T-helper 1 cell treated with Interleukin-12 subunit alpha and Interleukin-12 subunit beta and Interleukin-4 antibody, amounts not matched to agents 30 ng/mL and 1 ng/mL, for 36 hours (primary cell): Measurements from ENCODE around the gene MDM2. TPM values are rescaled to one million over a fixed set of nuclear protein-coding genes. Genes with fewer than 3 reads are reported as not detected.

Experiments
- intact Hi-C: fragments of 100-400 bp; cut with micrococcal nuclease; formaldehyde crosslinking; loops from one replicate; pipeline ENCODE4 v1.15.1; 2024
- total RNA-seq: library from RNA; stranded (reverse); gene quantifications from 2 replicates; pipeline ENCODE4 v1.2.3, GENCODE V29; 2022

Gene MDM2
- total RNA-seq, 1 donor from 2014 or later = 337 TPM

DNA sequence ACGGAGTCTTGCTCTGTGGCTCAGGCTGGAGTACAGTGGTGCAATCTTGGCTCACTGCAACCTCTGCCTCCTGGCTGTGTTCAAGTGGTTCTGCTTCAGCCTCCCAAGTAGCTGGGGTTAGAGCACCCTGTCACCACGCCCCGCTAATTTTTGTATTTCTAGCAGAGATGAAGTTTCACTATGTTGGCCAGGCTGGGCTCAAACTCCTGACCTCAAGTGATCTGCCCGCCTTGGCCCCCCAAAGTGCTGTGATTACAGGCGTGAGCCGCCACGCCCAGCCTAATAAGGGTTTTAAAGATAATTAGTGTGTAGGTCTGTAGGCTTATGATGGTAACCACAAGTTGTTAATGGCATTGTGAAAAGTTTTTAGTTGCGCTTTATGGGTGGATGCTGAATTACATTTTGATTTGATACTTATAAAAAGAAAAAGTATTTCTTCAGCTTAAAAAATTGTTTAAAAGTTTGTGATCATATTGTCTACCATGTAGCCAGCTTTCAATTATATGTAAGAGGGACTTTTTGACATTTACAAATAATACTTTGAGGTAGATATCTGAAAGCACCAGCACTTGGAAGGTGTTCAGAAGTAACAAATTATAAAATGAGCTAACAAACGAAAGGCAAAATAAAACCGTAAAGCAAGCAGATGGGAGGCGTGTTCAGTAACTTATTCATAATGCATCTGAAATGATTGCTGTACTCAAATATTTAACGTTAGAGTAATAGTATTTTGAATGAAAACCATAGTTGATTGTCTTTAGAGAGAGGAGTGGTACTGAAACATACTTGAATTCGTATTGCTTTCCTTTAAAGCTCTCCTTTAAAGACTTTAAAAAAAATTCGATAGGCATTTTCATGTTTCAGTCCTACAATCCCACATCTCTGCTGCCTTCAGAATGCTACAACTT is 37.1 kb downstream of the MDM2 start:
- intact Hi-C loops = no loop called here

DNA sequence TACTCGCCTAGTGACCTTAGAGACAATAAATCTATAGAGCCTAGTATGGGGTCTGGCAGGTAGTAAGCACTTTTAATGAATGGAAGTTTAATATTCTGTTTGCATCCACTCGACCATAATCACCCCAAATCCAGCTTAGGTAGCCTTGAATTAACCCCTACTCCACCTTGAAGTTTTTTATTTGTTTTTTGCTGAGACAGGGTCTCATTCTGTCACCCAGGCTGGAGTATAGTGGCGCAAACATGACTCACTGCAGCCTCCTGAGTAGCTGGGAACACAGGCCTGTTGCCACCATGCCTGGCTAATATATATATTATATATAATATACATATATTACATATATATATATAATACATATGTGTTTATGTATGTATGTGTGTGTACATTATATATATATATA is 38.8 kb downstream of the MDM2 start:
- intact Hi-C loops = no loop called here

DNA sequence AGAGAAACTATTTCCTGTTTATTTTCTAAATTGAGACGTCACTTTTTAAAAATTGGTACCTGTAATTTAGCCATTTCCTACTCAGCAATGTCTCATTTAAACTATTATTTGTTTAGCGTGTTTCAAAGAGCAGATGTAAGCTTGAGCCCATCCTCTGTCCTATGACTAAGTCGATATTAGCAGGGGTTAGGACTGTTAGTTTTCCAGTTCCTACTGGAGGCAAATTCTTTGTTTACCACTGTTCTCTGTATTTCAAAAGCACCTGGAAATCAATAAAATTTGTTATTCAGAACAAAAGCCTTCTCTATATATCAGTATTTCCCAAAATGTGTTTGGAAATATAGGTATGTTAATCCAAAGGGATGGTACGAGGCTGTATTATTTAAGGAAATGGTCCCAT is 42.4 kb downstream of the MDM2 start:
- intact Hi-C loops = no loop called here

DNA sequence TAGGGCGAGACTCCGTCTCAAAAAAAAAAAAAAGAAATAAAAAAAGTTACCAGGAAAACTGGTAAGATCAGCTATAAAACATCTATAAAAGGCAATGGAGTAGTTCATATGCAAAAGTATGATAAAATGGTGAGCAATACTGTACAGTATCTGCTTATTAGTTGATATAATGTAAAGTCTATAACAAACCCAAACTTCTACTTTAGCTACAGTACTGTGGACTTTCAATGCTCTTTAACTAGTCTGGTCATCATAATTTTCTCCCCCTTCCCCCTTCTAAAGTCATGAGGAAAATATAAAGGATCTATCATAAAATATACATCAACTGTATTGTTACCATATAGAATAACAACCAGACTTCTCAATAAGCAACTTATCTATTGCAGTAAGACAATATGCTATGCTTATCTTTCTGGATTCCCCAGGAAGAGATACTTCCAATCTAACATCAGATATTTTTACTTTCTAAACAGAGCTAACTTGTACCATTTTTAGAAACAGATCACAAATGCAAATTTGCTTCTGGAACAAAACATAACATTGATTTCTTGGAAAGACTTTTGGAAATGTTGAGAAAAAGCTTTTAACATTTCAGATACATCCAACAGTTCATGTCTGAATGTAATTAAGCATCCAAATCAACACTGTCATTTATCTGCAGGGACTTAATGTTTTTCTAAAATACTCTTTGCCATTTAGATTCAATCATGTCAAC is 43.8 kb downstream of the MDM2 start:
- intact Hi-C loops = no loop called here

DNA sequence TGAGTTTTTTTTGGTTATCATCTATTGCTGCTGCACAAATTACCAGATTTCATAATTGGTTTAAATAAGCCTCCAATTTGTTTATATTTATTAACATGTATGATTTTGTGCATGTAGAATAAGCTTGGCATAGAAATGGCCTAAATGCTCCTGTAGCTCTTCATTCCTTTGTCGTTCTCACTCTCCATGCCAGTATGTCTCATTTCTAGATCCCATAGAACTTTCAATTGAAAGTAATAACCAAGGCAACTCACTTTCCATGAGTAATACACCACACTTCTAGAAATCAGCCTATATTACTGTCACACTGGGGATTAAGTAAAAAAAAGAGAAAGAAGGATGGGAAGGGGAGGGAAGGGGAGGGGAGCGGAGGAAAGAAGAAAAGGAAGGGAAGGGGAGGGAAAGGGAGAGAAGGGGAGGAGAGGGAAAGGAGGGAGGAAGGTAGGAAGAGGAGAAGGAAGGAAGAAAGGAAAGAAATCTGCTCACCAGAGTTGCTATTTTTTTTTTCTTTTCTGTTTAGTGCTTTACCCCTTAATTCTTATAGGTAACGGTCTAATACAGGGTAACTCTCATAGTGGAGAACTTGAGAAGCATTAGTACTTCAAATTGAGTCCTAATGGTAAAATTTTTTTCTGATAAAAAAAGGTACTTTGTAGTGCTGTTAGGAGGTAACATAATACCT is 45.6 kb downstream of the MDM2 start:
- intact Hi-C loops = no loop called here

DNA sequence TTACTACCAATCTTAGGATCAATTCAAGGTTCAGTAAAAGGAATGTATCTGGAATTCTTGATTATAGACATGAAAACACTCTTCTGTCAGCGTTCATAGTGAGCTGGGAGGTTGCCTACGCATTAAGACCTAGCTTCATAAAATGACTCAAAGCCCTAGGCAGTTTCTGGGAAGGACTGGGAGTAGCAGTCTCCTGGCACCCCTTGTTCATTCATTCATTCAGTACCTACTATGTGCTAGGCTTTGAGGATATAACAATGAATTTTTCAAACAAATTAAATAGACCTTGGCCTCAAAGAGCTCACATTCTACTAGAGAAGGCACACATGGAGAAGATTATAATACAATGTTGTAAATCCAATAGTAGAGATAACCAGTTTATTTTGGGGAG is 46.1 kb downstream of the MDM2 start:
- intact Hi-C loops = no loop called here

DNA sequence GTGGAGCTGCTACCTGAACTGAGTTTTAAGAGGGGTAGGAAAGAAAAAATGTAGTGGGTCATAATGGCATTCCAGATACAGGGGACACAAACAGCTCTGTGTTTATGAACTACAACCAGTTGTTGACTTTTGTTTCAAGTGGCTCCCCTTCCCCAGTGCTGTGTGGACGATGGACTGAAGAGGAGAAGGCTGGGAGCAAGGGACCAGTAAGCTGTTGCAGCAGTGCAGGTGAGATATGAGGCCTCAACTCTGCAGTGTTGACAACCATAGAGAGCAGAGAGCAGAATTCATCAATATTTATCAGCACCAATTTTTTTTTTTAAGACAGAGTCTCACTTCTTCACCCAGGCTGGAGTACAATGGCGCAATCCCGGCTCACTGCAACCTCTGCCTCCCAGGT is 46.6 kb downstream of the MDM2 start:
- intact Hi-C loops = no loop called here

DNA sequence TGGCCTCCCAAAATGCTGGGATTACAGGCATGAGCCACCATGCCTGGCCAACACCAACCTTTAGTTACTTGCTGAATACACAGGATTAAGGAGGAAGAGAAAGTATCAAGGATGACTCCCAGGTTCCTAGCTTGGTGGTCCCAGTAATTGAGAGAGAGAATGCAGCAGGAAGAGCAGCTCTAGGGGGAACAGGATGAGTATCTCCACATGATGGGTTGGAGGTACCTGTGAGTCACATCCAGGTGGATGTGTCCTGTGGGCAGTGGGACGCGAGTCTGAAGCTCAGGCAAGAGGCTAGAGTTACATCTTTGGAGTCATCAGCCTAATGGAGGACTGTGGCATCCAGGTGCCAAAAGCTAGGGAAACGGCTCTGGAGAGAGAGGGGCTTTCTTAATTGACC is 47.1 kb downstream of the MDM2 start:
- intact Hi-C loops = no loop called here

DNA sequence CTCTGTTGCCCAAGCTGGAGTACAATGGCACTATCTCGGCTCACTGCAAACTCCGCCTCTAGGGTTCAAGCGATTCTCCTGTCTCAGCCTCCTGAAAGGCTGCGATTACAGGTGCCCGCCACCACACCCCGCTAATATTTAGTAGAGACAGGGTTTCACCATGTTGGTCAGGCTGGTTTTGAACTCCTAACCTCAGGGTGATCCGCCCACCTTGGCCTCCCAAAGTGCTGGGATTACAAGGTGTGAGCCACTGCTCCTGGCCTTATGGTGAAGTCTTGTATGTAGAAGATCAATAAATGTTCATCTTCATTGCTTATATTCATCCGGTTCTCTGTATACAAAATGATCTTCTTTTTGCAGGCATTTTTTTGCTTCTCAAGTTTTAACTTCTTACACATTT is 47.8 kb downstream of the MDM2 start:
- intact Hi-C loops = no loop called here

DNA sequence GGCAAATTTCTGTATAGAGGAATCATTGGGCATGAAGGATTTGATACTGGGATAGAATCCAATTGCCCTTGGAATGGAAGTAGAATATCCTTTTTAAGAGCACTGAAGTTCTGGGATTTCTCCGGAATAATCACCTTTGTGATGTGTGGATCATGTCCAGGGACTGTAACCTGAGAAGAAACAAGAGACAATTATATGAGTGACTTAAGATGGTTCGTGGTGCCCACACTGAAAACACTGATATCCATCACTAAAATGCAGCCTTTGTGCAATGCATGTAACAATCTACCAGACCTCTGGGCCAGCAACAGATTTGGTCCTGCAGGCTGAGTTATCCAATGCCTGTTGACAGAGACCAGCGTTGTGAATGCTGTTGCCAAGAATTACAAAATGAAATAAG is 48.5 kb downstream of the MDM2 start:
- intact Hi-C loops = no loop called here

DNA sequence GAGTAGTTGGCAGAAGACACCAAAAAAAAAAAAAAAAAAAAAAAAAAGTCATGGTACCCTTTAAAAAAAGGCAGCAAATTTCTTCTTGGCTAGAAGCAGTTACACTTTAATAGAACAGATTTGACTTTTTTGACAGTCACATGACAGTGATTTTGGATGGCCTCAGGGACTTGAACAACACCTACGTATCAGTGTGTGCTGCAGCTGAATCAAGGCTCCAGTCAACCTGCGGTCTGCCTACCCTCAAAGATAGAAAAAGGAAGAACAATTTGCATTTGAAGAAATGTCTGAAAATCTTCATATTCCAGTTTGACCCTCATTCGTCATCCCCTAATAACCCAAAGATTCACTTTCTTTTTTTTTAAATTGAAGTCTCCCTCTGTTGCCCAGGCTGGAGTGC is 53.9 kb downstream of the MDM2 start:
- intact Hi-C loops = no loop called here

DNA sequence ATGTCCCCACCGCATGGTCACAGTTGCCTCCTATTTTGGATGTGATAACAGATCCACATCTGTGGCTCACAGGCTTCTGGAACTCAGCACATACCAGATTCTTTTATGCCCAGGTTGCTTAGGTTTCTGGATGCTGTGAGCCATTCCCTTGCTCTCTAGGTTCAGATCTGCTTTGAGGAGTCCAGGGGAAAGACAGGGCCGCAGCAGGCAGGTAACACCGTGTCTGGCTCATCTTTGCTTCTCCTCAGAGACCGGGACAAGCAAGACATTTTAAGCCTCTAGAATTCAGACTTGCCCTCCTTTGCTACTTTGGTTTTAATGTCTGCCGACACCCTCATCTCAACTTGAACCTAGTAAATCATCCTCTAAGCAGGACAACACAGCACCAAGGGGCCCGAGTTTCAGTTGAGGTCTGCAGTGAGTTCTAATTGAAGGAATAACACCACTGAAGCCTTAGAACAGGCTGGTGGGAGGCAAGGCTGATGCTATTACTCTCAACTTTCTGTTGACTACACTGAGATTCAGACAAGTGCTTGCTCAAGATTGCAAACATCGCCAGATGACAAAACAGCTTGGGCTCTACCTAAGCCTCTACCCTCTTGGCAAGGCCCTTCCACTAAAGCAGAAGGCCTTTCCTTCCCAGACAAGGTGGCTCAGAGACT is 55.3 kb downstream of the MDM2 start:
- intact Hi-C loops = no loop called here

DNA sequence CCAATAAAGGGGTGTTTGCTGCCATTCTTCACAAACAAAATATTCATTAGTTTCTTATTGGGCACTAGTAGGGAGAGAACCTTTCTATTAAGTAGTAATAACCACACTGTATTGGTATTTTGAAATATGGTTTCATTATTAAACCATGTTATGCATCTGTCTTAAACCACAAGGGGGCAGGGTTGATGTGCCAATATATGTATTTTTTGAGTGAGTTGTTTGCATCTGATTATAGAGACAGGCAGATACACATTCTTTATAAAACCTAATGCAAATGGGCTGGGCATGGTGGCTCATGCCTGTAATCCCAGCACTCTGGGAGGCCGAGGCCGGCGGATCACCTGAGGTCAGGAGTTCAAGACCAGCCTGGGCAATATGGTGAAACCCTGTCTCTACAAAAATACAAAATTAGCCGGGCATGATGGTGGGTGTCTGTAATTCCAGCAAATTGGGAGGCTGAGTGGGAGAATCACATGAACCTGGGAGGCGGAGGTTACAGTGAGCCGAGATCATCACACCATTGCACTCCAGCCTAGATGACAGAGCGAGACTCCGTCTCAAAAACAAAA is 56.0 kb downstream of the MDM2 start:
- intact Hi-C loops = loop anchor here (1.0 kb wide), 3 partner anchors 206 to 390 kb away; no protein-coding TSS in a partner anchor

DNA sequence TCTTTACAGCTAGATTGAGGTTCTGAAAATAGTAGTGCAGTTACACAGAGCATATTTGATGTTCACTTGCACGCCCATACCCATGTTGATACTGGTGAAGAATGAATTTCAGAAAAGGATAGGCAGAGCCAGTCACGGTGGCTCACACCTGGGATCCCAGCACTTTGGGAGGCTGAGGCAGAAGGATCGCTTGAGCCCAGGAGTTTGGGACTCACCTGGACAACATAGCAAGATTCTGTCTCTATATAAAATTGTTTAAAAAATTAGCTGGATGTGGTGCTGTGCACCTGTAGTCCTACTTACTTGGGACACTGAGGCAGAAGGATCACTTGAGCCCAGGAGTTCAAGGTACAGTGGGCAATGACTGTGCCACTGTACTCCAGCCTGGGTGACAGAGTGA is 56.6 kb downstream of the MDM2 start:
- intact Hi-C loops = loop anchor here (1.0 kb wide), 3 partner anchors 206 to 390 kb away; no protein-coding TSS in a partner anchor

DNA sequence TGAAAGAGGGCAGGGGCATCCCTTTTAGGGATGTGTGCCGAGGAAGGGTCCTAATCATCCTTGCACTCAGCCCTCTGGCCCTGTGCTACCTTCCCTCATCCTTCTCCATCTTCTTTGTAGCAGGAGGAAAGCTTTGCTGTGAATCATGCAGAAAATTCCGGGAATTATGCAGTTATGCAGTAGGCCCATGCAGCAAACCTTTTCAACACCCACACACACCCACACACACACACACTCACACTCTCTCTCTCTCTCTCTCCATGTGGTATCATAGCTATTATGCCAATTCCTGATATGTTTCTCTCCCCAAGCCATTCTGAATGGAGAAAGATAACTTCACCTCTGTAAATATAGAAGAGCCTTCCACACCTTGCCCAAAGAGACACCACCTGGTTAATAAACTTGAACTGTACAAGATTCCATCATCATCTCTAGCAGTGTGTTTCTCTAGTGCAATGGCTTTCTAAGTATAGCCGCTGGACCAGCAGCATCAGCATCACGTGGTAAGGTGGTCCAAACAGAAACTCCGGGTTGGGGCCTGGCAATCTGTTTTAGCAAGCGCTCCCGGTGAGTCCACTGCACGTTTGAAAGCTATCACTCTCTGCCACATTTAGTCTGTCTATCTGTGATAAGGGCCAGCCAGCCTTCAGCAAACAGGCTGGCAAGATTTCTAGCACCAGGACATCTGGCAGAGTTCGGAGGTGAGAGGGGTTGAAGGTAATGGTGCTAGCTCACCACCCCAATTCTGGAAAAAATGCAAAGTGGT is 57.6 kb downstream of the MDM2 start:
- intact Hi-C loops = no loop called here

DNA sequence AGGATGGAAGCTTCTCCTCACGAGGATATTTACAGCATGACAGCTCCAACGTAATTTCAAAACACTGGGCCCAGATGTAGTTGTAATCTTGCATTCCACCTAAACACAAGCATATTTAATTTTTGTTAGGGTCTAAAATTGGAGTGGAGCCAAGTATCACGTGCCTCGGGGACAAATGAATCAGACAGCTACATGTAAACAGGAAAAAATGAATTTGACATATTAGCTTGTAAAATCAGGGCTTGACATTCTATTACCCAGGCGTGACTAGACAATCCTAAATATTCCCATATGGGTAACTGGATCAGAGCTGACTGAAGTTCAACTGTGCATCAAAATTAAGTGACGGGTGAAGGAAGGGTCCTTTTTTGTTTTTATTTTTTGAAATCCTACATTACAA is 59.0 kb downstream of the MDM2 start:
- intact Hi-C loops = no loop called here

DNA sequence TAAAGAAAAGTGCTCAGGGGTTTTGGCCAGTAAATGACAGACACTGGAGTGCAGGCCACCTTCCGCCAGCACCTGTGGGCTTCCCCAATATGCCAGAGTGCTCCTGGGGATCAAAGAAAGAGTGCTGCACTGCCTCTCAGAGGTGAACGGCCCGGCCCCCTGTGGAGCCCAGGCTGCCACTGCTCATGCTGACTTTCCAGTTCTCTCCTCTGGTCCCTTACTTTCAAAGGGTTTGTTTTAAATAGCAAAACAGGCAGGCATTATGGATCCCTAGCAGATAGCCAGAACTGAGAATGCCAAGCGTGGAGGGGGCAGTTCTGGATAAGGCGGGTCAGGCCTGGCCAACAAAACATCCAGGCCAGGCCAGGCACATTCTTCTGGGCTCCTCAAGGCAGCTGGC is 59.6 kb downstream of the MDM2 start:
- intact Hi-C loops = no loop called here

DNA sequence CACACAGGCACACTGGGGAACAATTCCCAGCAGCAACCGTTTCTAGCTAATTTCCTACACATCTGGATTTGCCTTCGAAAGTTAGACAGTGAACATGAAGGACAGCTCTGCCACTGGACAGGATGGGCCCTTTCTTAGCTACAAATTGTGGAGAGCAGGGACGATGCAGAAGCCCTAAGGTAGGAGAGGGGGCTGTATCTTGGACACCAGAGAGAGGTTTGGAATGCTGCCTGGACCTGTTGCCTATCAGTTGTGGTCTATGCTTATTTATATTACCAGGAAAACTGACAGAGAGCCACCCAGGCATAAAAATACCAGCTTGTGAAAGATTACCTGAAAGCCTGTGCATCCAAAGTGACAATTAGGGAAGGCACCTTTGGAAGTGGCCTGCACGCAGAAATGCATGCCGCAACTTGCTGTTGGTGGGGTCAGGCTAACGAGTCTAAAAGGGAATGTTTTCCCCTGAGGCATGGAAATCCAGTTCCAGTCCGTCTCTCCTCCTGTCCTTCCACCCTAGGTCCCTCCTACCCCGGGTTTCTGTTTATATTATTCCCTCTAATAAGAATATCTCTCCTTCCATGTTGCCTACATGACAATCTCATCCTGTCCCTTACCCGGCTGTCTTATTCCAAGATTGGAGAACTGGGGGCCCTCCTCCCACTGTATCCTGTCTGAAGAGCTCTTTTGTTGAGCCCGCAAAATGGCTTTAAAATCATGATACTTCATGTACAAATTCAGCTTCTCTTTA is 60.2 kb downstream of the MDM2 start:
- intact Hi-C loops = no loop called here

DNA sequence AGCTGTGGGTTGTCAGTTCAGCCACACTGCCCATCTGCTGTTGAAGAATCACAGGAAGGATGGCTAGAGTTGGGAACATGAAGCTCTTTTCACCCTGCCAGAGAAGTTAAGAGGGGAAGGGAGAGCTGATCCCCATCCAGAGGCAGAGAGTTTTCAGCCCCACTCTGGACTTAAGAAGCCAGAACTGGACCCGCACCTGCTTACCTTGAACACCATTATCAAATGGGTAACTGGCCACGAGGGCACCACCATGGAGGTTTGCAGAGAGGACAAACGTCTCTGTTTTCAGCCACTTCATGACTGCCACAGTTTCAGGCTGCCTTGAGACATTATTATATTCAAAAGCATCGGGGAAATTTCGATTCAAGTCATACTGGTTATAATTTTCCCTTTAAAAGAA is 62.0 kb downstream of the MDM2 start:
- intact Hi-C loops = loop anchor here (5.0 kb wide), 1 partner anchor 62 kb away; the partner anchor contains the start of gene CPM

DNA sequence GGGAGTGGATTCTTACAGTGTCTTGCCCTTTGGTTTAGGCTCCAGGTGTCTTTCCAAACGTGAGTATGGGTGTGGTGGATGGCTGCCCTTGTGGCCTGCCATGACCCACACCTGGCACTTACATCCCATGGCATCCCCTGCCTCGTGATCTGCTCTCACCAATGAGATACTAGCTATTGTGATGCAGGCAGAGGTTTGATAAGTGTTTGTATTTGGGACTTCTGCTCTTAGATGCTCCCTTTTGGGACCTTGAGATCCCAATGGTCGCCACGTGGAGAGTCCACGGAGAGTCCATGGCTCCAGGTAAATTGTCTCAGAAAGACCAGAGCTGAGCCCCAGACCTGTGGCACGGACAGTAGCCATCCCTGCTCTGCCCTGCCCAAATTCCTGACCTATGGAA is 62.5 kb downstream of the MDM2 start:
- intact Hi-C loops = loop anchor here (5.0 kb wide), 1 partner anchor 62 kb away; the partner anchor contains the start of gene CPM
